H1 (cell line): Measurements from ENCODE around the gene PAGE4. TPM values are rescaled to one million over a fixed set of nuclear protein-coding genes. Genes with fewer than 3 reads are reported as not detected.

Experiments
- CTCF ChIA-PET: fragments of 300-600 bp; sonication (Branson Sonifier 250); formaldehyde crosslinking; loops from one replicate; lab custom pipeline; 2021; ENCODE audit not compliant: partially characterized antibody; lab: Charles Lee
- POLR2A ChIA-PET: fragments of 300-600 bp; sonication (Branson Sonifier 250); formaldehyde crosslinking; loops from one replicate; lab custom pipeline; 2021; ENCODE audit warnings: inconsistent platforms; ENCODE audit not compliant: partially characterized antibody; lab: Charles Lee
- DNase-seq, 2 experiments: peaks; one replicate each; pipeline versions ENCODE4 v3.0.0 to v3.0.0-alpha.2; 2010 to 2022; ENCODE audit warnings: low spot score in 2 of 2, low read depth in 1 of 2, mixed read lengths in 1 of 2
- FAIRE-seq: peaks from 2 replicates; lab custom pipeline; 2011; peaks lifted over from hg19 to GRCh38; lab: Jason Lieb, UNC
- H2AFZ ChIP-seq: 2 replicates; pipeline ENCODE4 v1.8.1; 2012; ENCODE audit warnings: low read length, inconsistent platforms
- H2AK5ac ChIP-seq: 2 replicates; pipeline ENCODE4 v1.6.1; 2013; ENCODE audit warnings: low read depth, low read length
- H2BK120ac ChIP-seq: replicated peaks from 2 replicates; pipeline ENCODE3; 2013; ENCODE audit warnings: low read depth, low read length, inconsistent platforms
- H2BK12ac ChIP-seq: 2 replicates; pipeline ENCODE4 v1.6.1; 2013; ENCODE audit warnings: low read depth, low read length
- H2BK15ac ChIP-seq: 2 replicates; pipeline ENCODE4 v1.6.1; 2013; ENCODE audit warnings: low read length
- H2BK20ac ChIP-seq: 2 replicates; pipeline ENCODE4 v1.6.1; 2013; ENCODE audit warnings: low read length
- H2BK5ac ChIP-seq: 2 replicates; pipeline ENCODE4 v1.6.1; 2013; ENCODE audit warnings: low read depth, low read length
- H3K14ac ChIP-seq: 2 replicates; pipeline ENCODE4 v1.6.1; 2013; ENCODE audit warnings: inconsistent platforms; ENCODE audit not compliant: insufficient read length
- H3K18ac ChIP-seq: 2 replicates; pipeline ENCODE4 v1.6.1; 2013; ENCODE audit warnings: low read length; ENCODE audit errors: extremely low read depth
- H3K23ac ChIP-seq: 2 replicates; pipeline ENCODE4 v1.6.1; 2013; ENCODE audit warnings: inconsistent platforms; ENCODE audit not compliant: insufficient read length
- H3K23me2 ChIP-seq: 2 replicates; pipeline ENCODE4 v1.6.1; 2013; ENCODE audit warnings: low read depth, low read length
- H3K27ac ChIP-seq: 2 replicates; pipeline ENCODE4 v1.6.1; 2011; ENCODE audit warnings: low read depth, low read length, inconsistent platforms
- H3K27me3 ChIP-seq, 4 experiments: replicated peaks in 1 of 4; 1 replicate in 1 of 4; 2 replicates in 3 of 4; pipeline versions ENCODE4 v1.6.1 to v1.8.1; 2011 to 2013; ENCODE audit warnings: low read length in 3 of 4, mild to moderate bottlenecking in 3 of 4, inconsistent platforms in 2 of 4, mixed read lengths in 2 of 4, moderate library complexity in 1 of 4; ENCODE audit not compliant: control insufficient read depth in 3 of 4, insufficient read depth in 3 of 4; ENCODE audit errors: extremely low read depth in 1 of 4
- H3K36me3 ChIP-seq, 4 experiments: 2 replicates each; pipeline versions ENCODE4 v1.6.1 to v1.8.1; 2011 to 2013; ENCODE audit warnings: mild to moderate bottlenecking in 4 of 4, low read length in 3 of 4, moderate library complexity in 2 of 4, control low read depth in 1 of 4, inconsistent platforms in 1 of 4; ENCODE audit not compliant: insufficient read depth in 4 of 4, control insufficient read depth in 2 of 4
- H3K4ac ChIP-seq: replicated peaks from 2 replicates; pipeline ENCODE3; 2013; ENCODE audit warnings: low read length, low read depth, mixed read lengths, inconsistent platforms; ENCODE audit not compliant: insufficient read length
- H3K4me1 ChIP-seq, 4 experiments: replicated peaks in 1 of 4; 1 replicate in 1 of 4; 2 replicates in 3 of 4; pipeline versions ENCODE4 v1.6.1 to v1.8.1; 2011 to 2013; ENCODE audit warnings: low read length in 3 of 4, inconsistent platforms in 2 of 4, mixed read lengths in 1 of 4; ENCODE audit not compliant: insufficient read depth in 4 of 4, control insufficient read depth in 3 of 4
- H3K4me2 ChIP-seq, 2 experiments: 2 replicates each; pipeline versions ENCODE4 v1.6.1 to v1.8.1; 2011 to 2013; ENCODE audit warnings: low read depth in 2 of 2, low read length in 2 of 2, control low read depth in 1 of 2, inconsistent platforms in 1 of 2, mild to moderate bottlenecking in 1 of 2; ENCODE audit not compliant: insufficient read depth in 1 of 2
- H3K4me3 ChIP-seq, 4 experiments: fragments of 200-600, 300-600 bp in 1 of 4; sonication (generic), shearing (Covaris generic), sonication (Bioruptor Twin) in 1 of 4; 2 replicates each; pipeline versions ENCODE4 v1.5.1 to v1.8.1; 2011 to 2016; ENCODE audit warnings: low read length in 4 of 4, low read depth in 3 of 4, control low read depth in 2 of 4, inconsistent platforms in 2 of 4, mild to moderate bottlenecking in 2 of 4, mixed read lengths in 1 of 4, moderate library complexity in 1 of 4; ENCODE audit not compliant: insufficient read depth in 2 of 4; ENCODE audit errors: extremely low read depth in 1 of 4
- H3K56ac ChIP-seq: replicated peaks from 2 replicates; pipeline ENCODE3; 2013; ENCODE audit warnings: low read depth, mild to moderate bottlenecking, mixed read lengths, low read length, inconsistent platforms; ENCODE audit not compliant: insufficient read length
- H3K79me1 ChIP-seq: 2 replicates; pipeline ENCODE4 v1.6.1; 2013; ENCODE audit warnings: low read depth, low read length, control low read depth
- H3K79me2 ChIP-seq, 2 experiments: 2 replicates each; pipeline versions ENCODE4 v1.6.1 to v1.8.1; 2012 to 2013; ENCODE audit warnings: low read length in 2 of 2, mild to moderate bottlenecking in 2 of 2, inconsistent platforms in 1 of 2; ENCODE audit not compliant: insufficient read depth in 2 of 2, control insufficient read depth in 1 of 2
- H3K9ac ChIP-seq, 4 experiments: replicated peaks in 1 of 4; 1 replicate in 1 of 4; 2 replicates in 3 of 4; pipeline versions ENCODE4 v1.6.1 to v1.8.1; 2011 to 2013; ENCODE audit warnings: low read depth in 3 of 4, low read length in 3 of 4, control low read depth in 2 of 4, mild to moderate bottlenecking in 2 of 4, moderate library complexity in 2 of 4, inconsistent platforms in 1 of 4; ENCODE audit errors: extremely low read depth in 1 of 4
- H3K9me3 ChIP-seq, 2 experiments: 2 replicates each; pipeline versions ENCODE4 v1.6.1 to v1.8.1; 2012 to 2013; ENCODE audit warnings: mild to moderate bottlenecking in 2 of 2, moderate library complexity in 2 of 2, control low read depth in 1 of 2, inconsistent platforms in 1 of 2, low read depth in 1 of 2, low read length in 1 of 2, mixed read lengths in 1 of 2; ENCODE audit not compliant: insufficient read depth in 2 of 2
- H4K20me1 ChIP-seq, 2 experiments: replicated peaks in 1 of 2; 2 replicates each; pipeline versions ENCODE3 to v1.8.1; 2011 to 2013; ENCODE audit warnings: inconsistent platforms in 2 of 2, low read length in 2 of 2, mild to moderate bottlenecking in 1 of 2; ENCODE audit not compliant: insufficient read depth in 2 of 2, control insufficient read depth in 1 of 2
- H4K5ac ChIP-seq: 2 replicates; pipeline ENCODE4 v1.6.1; 2013; ENCODE audit warnings: low read length, low read depth, mixed read lengths, inconsistent platforms; ENCODE audit not compliant: insufficient read length
- H4K8ac ChIP-seq: 2 replicates; pipeline ENCODE4 v1.8.0; 2013; ENCODE audit warnings: mild to moderate bottlenecking, moderate library complexity, low read length, inconsistent platforms; ENCODE audit not compliant: insufficient read depth; ENCODE audit errors: extremely low read depth
- H4K91ac ChIP-seq: replicated peaks from 2 replicates; pipeline ENCODE3; 2013; ENCODE audit warnings: low read length, mixed read lengths, inconsistent platforms; ENCODE audit not compliant: insufficient read length
- ASH2L ChIP-seq: fragments of 200-600, 300-600 bp; sonication (generic); IDR thresholded peaks from one replicate; pipeline ENCODE4 v1.7.1; 2017; ENCODE audit warnings: low read length
- CTCF ChIP-seq, 3 experiments: IDR thresholded peaks; 1 replicate in 2 of 3; 2 replicates in 1 of 3; pipeline versions ENCODE4 v1.5.1 to v1.6.1; 2011; ENCODE audit warnings: low read length in 3 of 3, mild to moderate bottlenecking in 3 of 3, inconsistent platforms in 2 of 3, low read depth in 1 of 3, moderate library complexity in 1 of 3; ENCODE audit not compliant: insufficient read depth in 1 of 3; ENCODE audit errors: control extremely low read depth in 1 of 3
- MAFK ChIP-seq: IDR thresholded peaks from 2 replicates; pipeline ENCODE4 v1.6.1; 2012; ENCODE audit warnings: low read depth, mild to moderate bottlenecking, improper control_type of control experiment, low read length
- RAD21 ChIP-seq, 2 experiments: IDR thresholded peaks in 1 of 2; conservative IDR thresholded peaks in 1 of 2; 2 replicates each; pipeline ENCODE4 v1.6.1; 2011; ENCODE audit warnings: low read depth in 2 of 2, low read length in 2 of 2, improper control_type of control experiment in 1 of 2, inconsistent platforms in 1 of 2, mild to moderate bottlenecking in 1 of 2, moderate library complexity in 1 of 2
- TEAD4 ChIP-seq: IDR thresholded peaks from 2 replicates; pipeline ENCODE4 v1.6.1; 2012; ENCODE audit warnings: low read depth, low read length, inconsistent platforms, mixed read lengths
- YY1 ChIP-seq: IDR thresholded peaks from 2 replicates; pipeline ENCODE4 v1.6.1; 2011; ENCODE audit warnings: low read depth, mild to moderate bottlenecking, low read length
- WGBS, 2 experiments: shearing (Covaris generic) in 1 of 2; methylation state at CpG; one replicate each; pipeline versions ENCODE4 v1.1.6 to v1.1.7; 2013 to 2015; ENCODE audit warnings: low lambda C conversion rate in 2 of 2, mixed read lengths in 2 of 2, inconsistent platforms in 1 of 2, low coverage in 1 of 2, missing lambda C conversion rate in 1 of 2; ENCODE audit not compliant: insufficient replicate concordance in 2 of 2, insufficient coverage in 1 of 2, insufficient read length in 1 of 2; ENCODE audit errors: extremely low coverage in 1 of 2, missing lambda C conversion rate in 1 of 2; 5-methylcytosine and 5-hydroxymethylcytosine counted together
- polyA plus RNA-seq, 7 experiments: library from polyadenylated mRNA; depleted of rRNA in 3 of 7; stranded (reverse) in 5 of 7; unstranded in 2 of 7; fragments of >200 nt in 5 of 7; fragments of 200-250 nt in 2 of 7; gene quantifications; 1 replicate in 5 of 7; 2 replicates in 1 of 7; 4 replicates in 1 of 7; pipeline versions ENCODE4 v1.2.1 to v1.2.3, GENCODE V29; 2011 to 2013; ENCODE audit warnings: missing spikeins in 2 of 7, mixed read lengths in 2 of 7
- total RNA-seq: library from RNA; stranded (reverse); fragmentation: NEBNext Ultra II Directional; extraction: Animal tissue kit (Norgen Biotek cat#: 25700); gene quantifications from 2 replicates; pipeline ENCODE4 v1.2.1, GENCODE V29; 2021

PAGE4 gene
- total and polyA plus RNA-seq, 2 of the 8 experiments (the other 6 are each of a cell fraction or from before 2014, with no cell fraction given) = 0.53 TPM; not detected in 1

- DNase-seq = peak; percentile 17 to 63
- Histone ChIP-seq H2BK5ac (no peak overlapping the region), H2BK20ac (no peak overlapping the region), H3K4ac (no peak overlapping the region), H2AFZ (0 out of 2 replicates have a peak overlapping the region, but pooled peaks have one; percentile 13), H3K79me1 (no peaks in the 10 kb centered on the region), H4K91ac (no peak overlapping the region), H3K4me2 (no peak overlapping the region), H3K56ac (no peak overlapping the region), H2BK12ac (no peak overlapping the region), H3K27ac (no peak overlapping the region; the same call in 1 of the 2 replicates), H4K5ac (no peak overlapping the region), H3K23me2 (no peaks in the 10 kb centered on the region), H3K4me1 (no peaks in the 10 kb centered on the region)
- POLR2A ChIA-PET = interaction anchor here (0.6 kb wide), 1 partner anchor 882 kb away, joined by 3 read pairs; no protein-coding TSS in a partner anchor
- TF ChIP-seq CTCF (IDR thresholded peaks at IDR 0.05; ENCODE audit: control extremely low read depth in 1 of 3, insufficient read depth in 1 of 3, low read depth in 1 of 3, low read length in 3 of 3) (peak; percentile 57 to 74 (median 68)), TEAD4 (no peak), ASH2L (peak; percentile 47), YY1 (peak; percentile 54; the same call in 1 of the 2 replicates), MAFK (no peak), RAD21 (IDR thresholded peaks at IDR 0.05 in 1 of 2, conservative IDR thresholded peaks at IDR 0.05 in 1 of 2; ENCODE audit: low read depth in 2 of 2, low read length in 2 of 2) (peak; percentile 31 to 41; a peak in 3 of 4 replicates)
- TF ChIP-seq, all 59 proteins: peak for 4
- H3K4me3 ChIP-seq = no peak overlapping the region
- no peaks in the 10 kb centered on the region for H3K27me3 ChIP-seq
- no peak overlapping the region for H3K18ac ChIP-seq
- no peaks in the 10 kb centered on the region for H3K36me3 ChIP-seq
- H3K9me3 ChIP-seq = no peaks in the 10 kb centered on the region
- H2AK5ac ChIP-seq = no peak overlapping the region
- H4K20me1 ChIP-seq = no peaks in the 10 kb centered on the region
- FAIRE-seq = peak; percentile 63
- no peaks in the 10 kb centered on the region for H3K79me2 ChIP-seq
- no peak overlapping the region for H4K8ac ChIP-seq
- no peak overlapping the region for H2BK120ac ChIP-seq
- WGBS, 2 experiments = 20% methylated on average over 2 of the region's 3 CpGs; no CpG with 5 or more reads in 1 of the 2 experiments
- CTCF ChIA-PET = interaction anchor here (0.6 to 5.6 kb wide), 8 partner anchors 13 to 1220 kb away, joined by 3 to 32 read pairs (median 6); partner anchors contain the start of genes PAGE4 and USP27X
- H3K14ac ChIP-seq = no peak overlapping the region
- H3K23ac ChIP-seq = no peak overlapping the region
- no peak overlapping the region for H2BK15ac ChIP-seq
- no peak overlapping the region for H3K9ac ChIP-seq
Measured at GRCh38 chrX:49840679-49841078, 11.6 kb downstream of the PAGE4 start.
